ENCODE data around the gene ZNF740.
"Not testable (repeated sequence)": the region's sequence is repeated elsewhere in the genome, so short reads cannot be mapped to it uniquely, and the experiment has no call there.

Gene ZNF740

DNA sequence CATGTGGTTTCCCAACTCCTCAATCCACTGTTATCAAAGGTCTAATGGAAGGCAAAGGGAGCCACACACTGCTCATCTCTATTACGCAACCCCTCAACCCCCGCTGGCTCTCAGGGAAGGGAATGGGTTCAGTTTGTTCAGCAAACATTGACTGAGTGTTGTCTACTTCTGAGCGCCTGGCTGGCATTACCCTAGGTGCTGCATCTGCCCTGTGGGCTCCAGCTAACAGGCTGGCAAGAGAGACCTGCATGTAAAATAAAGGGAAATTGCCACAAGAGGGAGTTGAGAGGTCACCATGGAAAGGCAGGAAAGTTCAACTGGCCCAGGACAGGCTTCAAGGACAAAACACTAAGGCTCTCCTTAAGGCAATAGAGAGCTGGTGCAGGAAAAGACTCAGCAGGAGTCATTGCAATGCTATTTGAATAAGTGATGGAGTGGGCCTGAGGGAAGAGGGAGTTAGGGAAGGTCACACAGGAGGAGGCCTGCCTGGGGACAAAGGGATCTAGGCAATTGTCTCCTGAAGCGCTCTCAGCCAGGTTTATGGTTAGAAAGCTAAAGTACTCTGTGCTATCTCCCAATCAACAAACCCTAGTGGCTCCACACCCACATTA lies 5.5 kb upstream of the ZNF740 start:
- DNase-seq, result peak; percentile 42

DNA sequence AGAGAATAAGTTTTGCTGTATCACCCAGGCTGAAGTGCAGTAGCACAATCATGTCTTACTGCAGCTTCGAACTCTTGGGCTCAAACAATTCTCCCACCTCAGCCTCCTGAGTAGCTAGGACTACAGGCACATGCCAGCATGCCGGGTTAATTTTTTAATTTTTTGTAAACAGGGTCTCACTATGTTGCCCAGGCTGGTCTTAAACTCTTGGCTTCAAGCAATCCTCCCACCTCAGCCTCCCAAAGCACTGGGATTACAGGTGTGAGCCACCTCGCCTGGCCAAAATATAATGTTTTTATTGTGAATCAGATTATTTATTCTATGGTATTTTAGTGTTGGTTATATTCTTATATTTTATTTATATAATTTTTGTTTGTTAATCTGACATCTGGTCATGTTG lies 3.8 kb upstream of the ZNF740 start:
- DNase-seq, result no peak

DNA sequence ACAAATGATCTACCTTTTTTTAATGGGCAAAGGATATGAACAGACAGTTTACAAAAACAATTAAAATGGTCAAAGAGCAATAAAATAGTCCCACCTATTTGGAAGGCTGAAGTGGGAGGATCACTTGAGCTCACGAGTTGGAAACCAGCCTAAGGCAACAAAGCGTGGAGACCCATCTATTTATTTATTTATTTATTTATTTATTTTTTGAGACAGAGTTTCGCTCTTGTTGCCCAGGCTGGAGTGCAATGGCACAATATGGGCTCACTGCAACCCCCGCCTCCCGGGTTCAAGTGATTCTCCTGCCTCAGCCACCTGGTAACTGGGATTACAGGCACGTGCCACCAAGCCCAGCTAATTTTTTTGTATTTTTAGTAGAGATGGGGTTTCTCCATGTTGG lies 3.1 kb upstream of the ZNF740 start:
- DNase-seq, result not testable (repeated sequence)

DNA sequence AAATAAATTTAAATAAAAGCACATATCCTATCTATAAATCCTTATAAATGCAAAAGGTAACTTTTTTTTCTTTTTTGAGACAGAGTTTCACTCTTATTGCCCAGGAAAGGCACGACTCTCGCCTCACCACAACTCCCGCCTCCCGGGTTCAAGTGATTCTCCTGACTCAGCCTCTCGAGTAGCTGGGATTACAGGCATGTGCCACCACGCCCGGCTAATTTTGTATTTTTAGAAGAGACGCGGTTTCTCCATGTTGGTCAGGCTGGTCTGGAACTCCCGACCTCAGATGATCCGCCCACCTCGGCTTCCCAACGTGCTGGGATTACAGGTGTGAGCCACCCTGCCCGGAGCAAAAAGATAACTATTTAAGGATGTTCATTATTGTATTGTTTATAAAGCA lies 1.7 kb upstream of the ZNF740 start:
- not testable (repeated sequence) for DNase-seq

DNA sequence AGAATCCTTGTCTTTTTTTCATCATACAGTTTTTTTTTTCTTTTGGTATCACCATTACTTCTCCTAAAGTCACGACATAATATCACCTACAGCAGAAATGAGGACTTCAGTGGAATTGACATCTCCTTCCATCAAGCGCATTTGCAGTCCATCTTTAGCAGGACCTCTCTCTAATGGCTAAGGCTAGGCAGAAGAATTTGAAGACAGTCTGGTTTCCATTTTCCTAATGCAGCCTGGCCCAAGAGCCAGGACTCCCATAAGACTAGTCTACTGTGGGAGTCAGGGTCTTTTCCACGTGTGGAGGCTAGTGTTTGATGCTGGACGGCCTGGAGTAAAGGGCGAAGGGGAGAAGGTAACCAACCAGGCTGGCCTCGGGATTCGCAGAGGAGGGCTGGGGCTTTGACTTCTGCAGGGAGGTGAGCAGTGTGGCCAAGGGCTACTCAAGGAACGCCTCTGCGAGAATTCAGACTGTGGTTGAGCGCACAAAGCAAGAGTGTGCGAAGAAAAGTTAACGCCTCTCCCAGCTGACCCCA lies 769 bp upstream of the ZNF740 start:
- DNase-seq, result no peak

DNA sequence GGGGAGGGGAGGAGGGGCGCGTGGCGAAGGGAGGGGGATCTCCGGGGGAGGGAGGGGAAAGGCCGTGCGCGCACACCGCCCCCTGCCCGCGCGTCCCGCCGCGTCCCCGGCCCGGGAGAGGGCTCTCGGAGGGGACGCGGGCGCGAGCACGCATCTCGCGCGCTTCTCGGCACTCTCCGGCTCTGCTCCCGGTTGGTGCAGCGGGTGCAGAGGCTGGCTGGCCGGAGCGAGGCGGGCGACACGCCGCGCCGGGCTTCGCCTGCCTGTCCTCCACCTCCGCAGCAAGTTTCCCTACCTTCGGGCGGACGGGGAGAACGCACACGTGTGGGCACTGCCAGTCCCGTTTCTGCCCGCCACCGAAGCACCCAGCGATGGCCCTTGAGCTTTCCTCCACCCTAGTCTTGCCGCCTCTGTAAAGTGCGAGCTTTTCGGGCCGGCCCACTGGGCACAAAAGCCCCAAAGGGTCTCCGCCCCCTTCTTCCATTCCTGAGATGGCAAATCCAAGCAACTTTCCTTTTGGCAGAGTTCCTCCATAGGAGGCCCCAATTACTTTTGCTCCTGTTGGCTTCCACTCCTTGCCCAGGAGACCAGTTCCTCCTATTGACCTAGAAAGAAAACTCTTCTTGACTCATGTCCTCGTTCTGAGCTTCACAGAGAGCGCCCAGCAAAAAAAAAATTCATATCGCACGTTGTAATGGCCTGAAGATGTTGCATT lies 566 bp downstream of the ZNF740 start:
- DNase-seq, result peak; percentile 64

DNA sequence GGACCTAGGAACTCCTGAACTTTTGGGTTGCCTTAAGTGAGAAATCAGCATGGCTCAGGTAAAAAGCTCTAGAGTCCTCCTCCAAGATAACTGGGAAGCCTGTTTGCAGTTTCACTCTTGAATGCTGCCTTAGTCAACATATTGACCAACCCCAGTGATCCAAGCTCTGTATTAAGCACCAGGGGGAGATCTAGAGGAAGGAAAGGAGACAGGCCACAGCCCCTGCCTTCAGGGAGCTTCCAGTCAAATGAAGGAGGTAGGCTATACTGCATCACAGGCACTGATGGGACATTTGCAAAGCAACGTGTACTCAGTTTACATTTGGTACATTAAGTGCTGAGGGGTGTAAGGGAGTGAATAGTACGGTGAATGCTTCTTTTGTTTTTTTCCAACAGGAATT lies 1.4 kb downstream of the ZNF740 start:
- peak; percentile 22 for DNase-seq

DNA sequence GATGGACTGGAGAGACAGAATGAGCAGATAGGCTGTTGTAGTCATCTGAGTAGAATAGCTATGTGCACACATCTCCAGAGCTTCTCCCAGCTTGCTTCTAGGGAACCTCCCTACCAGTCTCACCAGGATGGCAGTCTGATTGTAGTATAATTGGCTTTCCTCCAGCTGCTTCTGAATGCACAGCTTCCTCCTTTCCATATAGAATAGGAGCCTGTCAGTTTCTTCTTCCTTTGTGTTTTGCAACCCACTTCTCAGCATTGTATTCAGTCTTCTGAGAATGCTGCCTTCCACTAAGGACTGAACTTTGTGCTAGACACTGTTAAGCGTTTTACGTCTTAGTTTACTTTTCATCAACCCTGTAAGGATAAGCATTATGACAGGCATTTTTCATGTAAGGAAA lies 2.4 kb downstream of the ZNF740 start:
- peak; percentile 80 for DNase-seq

DNA sequence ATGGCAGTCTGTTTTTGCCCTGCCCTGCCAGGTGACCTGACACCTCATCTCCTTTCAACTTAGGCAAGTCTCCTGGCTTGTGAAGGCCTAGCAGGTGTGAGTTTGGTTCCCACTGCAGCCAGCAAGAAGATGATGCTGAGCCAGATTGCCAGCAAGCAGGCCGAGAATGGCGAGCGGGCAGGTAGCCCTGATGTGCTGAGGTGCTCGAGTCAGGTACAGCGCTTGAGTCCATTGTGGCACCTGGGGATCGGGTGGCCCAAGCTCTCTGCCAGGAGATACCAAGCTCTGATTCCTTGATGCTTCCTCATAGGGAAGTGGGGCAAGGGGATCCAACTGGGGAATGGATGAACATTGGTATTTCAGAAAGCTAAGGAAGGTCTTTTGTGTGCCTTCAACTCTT lies 4.3 kb downstream of the ZNF740 start:
- DNase-seq, result no peak

DNA sequence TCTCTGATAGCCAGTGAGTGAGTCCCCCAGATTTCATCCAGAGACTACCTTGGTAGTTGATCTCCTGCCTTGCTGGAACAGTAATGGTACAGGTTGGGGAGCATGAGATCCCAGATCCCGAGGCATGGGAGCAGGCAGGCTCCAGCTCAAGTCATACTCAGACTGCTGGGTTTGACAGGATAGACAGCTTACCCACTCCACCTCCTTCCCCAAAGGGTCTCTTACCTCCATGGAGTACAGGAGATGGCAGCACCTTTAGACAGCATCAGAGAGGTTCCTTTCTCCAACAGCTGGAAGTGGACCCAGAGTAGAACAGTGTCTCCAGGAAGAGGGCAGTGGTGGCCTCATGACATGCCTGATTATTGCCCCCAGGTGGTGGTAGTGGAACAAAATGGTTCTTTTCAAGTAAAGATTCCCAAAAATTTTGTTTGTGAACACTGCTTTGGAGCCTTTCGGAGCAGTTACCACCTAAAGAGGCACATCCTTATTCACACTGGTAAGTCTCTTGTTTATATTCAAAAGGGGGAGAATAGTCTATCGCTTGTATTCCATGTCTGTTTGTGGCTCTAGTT lies 5.1 kb downstream of the ZNF740 start:
- no peak for DNase-seq

DNA sequence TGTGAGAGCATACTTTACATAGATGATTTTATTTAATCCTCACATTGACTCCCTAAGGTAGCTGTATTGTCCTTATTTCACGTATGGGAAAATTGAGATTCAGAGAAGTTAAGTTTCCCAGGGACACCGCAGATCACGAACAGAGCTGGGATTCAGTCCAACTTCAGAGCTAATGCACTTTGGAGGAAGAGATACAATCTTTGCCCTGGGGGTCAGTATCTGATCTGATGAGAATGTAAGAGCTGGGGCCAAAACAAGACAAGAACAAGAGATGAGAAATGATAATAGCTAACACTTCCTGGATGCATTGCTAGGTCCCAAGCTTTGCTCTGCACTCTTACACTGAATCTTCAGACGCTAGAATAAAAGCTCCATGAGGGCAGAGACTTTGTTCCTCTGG lies 6.2 kb downstream of the ZNF740 start:
- DNase-seq, result no peak

DNA sequence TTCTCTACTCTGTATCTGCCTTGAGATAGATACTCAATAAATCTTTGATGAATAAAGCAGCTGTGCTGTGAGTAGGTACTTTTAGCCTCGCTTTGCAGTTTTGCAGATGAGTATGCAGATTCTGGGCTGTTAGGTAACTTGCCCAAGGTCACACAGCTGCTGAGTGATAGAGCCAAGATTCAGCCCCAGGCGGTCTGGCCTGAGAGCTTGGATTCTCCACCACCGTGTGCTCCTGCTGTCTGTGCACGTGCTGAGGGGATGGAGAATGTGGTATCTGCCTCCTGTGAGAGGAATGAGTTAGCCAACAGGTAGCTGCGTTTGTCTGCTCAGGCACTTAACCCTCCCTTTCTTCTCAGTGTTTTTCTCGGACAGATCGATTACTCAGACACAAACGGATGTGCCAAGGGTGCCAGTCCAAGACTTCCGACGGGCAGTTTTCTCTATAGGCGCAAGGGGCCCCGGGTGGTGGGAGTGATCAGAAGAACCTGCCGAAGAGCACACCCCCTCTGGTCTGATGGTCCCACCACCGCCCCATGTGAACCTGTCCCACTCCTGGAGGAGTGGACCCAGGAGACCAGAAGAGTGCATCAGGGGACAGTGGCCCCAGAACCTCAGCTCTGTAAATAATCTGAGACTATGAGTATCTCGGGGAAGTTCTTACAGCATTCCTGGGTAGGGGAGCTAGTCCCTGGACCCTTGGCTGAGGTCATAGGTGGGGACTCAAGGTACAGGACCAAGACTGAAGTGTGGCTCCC lies 6.8 kb downstream of the ZNF740 start:
- DNase-seq, result no peak

DNA sequence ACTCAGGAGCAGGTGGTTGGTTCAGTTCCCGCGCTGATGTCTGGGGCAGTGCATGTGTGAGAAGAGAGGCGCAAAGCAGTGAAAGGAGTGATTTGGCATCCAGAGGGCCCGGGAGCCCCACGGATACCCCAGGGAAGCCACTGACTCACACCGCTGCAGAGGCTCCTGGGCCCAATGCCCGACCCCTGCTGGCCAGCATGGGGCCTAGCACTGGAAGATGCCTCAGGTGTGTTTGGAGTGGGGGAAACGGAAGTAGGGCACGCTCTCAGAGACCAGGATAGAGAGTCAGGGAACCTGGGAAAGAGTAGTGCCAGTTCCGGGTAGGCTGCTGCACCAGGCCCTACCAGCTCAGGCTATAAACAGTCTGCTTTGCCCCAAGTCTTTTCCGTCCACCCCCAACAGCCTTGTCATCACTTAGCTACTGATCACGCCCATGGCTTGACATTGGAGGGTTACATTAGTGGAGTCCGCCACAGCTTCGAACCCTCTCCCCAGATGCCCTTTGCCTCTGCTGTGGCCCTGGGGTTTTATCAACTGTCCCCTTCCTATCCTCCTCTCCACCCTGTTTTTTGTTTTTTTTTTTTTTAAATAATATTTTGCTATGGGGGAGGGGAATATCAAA lies 9.7 kb downstream of the ZNF740 start:
- DNase-seq, result peak; percentile 28

DNA sequence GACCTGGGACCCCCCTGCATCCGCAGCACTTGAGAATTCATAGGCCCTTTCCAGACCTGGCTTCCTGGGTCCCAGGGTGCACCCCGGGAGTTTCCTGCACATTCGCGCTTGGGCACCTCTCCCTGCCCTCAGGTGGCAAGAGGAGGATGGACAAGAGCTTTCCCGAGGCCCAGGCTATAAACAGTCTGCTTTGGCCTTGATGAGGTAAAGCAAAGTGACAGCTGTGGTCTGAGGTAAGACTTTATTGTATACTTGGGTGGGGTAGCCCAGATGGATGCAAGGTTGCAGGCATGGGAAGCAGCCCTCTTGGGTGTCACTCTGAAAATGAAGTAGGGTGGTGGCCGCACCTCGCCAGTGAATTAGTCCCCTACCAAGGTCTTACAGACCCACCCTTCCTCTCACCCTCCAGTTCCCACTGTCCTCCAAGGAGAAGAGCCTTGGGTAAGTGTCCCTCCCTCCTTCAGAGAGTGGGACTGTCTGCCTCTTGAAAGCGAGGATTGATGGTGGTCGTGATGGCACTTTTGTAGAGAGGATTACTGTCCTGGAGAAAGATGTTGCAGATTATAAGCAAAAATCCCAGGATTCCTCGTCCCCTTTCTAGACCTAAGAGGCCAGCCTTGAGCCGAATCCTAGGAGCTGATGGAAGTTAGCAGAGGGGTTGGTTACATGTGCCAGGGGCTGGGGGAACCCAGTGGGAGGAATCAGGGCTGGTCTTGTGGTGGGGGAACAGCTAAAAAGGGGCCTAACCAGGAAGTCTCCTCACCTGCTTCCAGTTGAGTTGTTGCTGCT lies 10.8 kb downstream of the ZNF740 start:
- no peak for DNase-seq

DNA sequence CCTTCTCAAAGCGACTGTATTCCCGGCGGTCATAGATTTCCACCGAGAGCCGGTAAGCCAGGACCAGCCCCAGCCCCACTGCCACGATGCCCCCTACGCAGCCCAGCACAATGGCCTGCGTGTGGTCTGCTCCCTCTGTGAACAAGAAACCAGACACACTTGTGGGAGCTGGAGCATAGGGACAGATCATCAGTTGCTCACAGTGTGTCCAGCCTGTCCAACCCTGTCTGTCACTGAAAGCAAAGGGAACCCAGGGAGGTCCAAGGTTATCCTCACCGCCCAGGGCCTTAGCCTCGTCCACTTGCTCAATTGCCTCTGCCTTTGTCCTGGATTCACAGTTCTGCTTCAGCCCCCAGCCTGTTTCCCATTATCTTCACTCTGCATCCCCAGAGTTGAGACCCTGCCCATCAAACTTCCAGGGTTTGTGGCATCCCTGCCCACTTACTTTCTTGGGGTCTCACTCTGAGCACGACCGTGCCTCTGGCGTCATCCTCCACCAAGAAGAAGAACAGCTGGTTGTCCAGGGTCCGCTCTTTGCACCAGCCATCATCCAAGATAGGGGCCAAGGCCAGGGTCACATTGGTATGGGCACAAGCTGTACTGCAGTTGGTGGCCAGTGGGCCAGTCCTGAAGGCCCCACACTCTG lies 11.5 kb downstream of the ZNF740 start:
- DNase-seq, result no peak

DNA sequence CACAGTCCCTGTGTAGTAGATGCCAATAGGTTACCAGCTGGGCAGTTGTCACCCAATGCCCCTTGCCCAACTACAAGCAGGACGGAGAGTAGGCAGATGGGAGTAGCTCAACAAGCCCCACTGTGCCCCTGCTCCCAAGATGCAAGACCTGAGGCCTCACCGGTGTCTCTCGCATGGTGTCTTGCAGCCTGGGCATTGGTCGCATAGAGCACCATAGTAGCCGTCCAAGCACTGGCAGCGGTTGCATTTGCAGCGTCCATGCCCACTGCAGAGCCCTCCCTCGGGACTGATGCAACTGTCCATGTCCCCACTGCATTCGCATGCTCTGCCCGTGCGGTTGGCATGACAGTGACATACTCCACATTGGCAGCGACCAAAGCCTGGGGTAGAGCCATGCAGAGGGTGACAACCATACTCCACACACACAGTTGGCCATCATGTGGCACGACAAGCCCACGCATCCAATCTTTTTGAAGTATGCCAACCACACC lies 12.1 kb downstream of the ZNF740 start:
- DNase-seq, result no peak

DNA sequence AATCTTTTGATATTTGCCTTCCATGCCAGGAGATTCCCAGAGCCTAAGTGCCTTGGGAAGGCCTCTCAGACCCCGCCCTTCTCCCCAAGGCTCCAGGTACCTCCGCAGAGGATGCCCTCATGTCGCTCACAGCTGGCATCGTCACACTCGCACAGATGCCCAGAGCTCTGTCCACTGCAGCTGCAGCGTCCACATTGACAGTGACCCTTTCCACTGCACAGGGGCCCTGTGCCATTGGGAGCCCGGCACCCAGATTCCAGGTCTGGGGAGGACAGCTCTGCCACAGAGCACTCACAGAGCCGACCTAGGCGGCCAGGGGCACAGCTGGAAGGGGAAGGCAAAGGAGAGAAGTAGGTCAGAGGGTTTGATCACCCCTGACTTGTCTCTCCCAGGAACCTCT lies 12.5 kb downstream of the ZNF740 start:
- DNase-seq, result no peak

DNA sequence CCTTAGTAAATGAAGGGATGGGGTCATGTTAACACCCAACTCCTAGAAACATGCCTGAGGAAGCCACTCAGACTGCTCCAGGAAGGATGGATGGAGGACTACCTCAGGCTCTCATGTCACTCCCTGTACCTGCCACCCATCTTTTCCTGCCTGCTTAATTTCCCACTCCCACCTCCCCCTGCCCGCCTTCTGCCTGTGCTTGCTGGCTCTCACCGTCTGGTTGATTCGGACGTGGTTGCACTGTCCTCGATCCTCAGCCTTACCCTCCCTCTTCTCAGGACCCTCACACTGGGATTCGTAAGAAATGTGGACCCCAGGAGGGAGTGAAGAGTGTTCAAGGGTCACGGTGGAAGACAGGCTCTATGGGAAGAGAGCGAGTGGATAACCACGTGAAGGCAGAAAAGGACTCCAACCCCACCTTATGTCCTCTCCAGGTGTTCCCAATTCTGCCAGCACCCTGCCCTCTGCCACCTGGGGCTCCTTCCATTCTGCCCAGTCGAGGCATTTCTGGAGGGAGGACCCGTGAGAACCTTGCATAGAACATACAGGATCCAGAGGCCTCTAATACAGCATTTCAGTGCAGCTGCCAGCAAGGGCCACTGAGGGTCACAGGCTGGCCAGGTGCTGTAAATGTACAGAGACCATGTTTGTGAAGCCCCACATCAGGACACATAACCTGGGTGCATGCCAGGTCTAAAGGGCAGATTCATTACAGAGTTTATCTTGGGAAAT lies 13.6 kb downstream of the ZNF740 start:
- DNase-seq, result no peak

DNA sequence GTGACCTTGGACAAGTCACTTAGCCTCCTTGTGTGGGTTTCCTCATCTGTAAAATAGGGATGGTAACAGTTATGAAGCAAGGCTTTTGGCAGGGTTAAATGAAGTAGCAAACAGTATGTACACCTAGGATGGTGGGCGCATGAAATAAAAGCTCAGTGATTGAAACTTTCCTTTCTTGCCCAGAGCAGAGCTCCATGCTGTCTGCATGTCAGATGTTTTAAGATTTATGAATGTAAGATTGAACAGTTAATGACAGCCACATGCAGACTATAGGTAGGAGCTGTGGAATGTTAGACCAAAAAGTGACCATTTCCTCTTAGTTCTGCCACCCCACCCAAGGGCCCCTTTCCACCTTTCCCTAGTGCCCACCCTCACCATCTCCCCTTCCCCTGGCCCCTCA lies 14.5 kb downstream of the ZNF740 start:
- no peak for DNase-seq

DNA sequence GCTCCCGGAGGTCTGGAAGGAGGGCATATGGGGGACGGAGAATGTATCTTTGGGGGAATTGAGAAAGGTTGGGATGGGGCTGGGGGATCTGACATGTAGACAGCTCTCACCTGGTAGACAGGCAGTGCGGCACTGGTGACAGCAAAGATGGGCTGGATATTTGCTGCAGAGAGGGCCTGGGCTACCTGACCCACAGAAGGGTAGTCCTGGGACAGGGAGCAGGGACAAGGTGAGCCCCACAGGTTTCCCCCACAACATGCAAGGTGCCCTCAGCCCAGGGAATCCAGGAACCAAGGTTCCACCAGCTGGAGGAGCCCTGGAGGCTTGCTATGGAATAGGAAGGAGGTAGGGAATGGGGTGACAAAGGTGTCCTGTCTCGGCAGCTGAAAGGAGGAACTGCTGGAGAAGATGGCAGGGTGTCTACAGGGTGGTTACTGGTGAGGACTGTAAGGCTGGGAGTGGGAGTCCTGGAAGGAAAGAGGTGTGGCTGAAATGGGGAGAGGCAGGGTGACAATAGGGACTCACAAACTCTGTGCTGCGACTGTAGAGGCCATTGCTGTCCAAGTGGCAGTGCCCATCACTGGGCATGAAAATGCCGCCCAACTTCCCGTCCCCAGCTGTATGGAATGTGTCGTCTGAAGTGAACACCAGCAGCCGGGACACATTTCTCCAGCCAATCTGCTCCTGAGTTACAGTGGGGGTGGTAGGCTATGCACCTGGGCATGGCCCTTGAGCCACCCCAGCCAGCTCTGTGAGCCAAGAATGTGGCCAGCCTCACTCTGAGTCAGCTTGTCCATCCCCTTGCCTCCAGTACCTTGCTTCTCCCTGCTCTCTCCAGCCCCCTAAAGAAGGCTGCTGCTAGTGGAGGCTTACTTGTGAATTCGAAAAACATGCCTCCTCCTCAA lies 15.2 kb downstream of the ZNF740 start:
- no peak for DNase-seq

Measured in suppressor macrophage treated with lipopolysaccharide for 4 hours (primary cell).